Breast epithelium (tissue), 4 donors: Measurements from ENCODE around the gene NXF2. TPM values are rescaled to one million over a fixed set of nuclear protein-coding genes. Genes with fewer than 3 reads are reported as not detected.

ENCODE experiments used
- DNase-seq, 2 donors: peaks; one replicate each; pipeline ENCODE4 v3.0.0-alpha.2; 2019; ENCODE audit warnings: low spot score in 2 of 2
- H3K27ac ChIP-seq, 2 donors: fragments of 200-600 bp; sonication (generic) in 1 of 2; one replicate each; pipeline ENCODE4 v1.5.1; 2016 to 2019; ENCODE audit warnings: mild to moderate bottlenecking in 1 of 2
- H3K27me3 ChIP-seq, 2 donors: fragments of 200-600 bp; sonication (generic) in 1 of 2; one replicate each; pipeline versions ENCODE4 v1.5.1 to v1.6.0; 2017 to 2019; ENCODE audit warnings: control low read depth in 1 of 2, mild to moderate bottlenecking in 1 of 2
- H3K36me3 ChIP-seq: fragments of 200-600 bp; one replicate; pipeline ENCODE4 v1.5.1; 2019
- H3K4me1 ChIP-seq, 2 donors: fragments of 200-600 bp; sonication (generic); one replicate each; pipeline ENCODE4 v1.5.1; 2016 to 2019; ENCODE audit warnings: control low read depth in 1 of 2
- H3K4me3 ChIP-seq, 3 donors: fragments of 200-600 bp; sonication (generic); 1 replicate in 2 of 3; 2 replicates in 1 of 3; pipeline ENCODE4 v1.5.1; 2016 to 2019; ENCODE audit warnings: mild to moderate bottlenecking in 3 of 3, moderate library complexity in 2 of 3
- H3K9me3 ChIP-seq, 2 donors: fragments of 200-600 bp; sonication (generic) in 1 of 2; one replicate each; pipeline ENCODE4 v1.5.1; 2016 to 2019; ENCODE audit warnings: control low read depth in 1 of 2
- CTCF ChIP-seq, 3 donors: fragments of 450-650 bp; IDR thresholded peaks; one replicate each; pipeline ENCODE4 v1.5.1; 2016 to 2017; ENCODE audit warnings: antibody characterized with exemption in 3 of 3, mild to moderate bottlenecking in 3 of 3, moderate library complexity in 3 of 3
- POLR2A ChIP-seq: fragments of 450-650 bp; IDR thresholded peaks from one replicate; pipeline ENCODE4 v1.6.1; 2016; ENCODE audit warnings: antibody characterized with exemption, mild to moderate bottlenecking, moderate library complexity
- POLR2AphosphoS5 ChIP-seq, 3 donors: sonication (generic); formaldehyde crosslinking; IDR thresholded peaks; one replicate each; pipeline ENCODE4 v1.6.1; 2017; ENCODE audit warnings: antibody characterized with exemption in 3 of 3
- intact Hi-C: fragments of 100-400 bp; cut with DNase I; formaldehyde crosslinking; loops from one replicate; pipeline ENCODE4 v1.15.1; 2023; ENCODE audit warnings: low total_unique reads
- total RNA-seq, 3 donors: library from RNA; depleted of rRNA; stranded (reverse); fragments of >200 nt; gene quantifications; one replicate each; pipeline ENCODE4 v1.1.0, GENCODE V29; 2016

Gene NXF2
- total RNA-seq, 3 donors from 2014 or later, result not detected

GRCh38 chrX:102341867-102342266 lies 94.9 kb downstream of the NXF2 start:
- no peak for TF ChIP-seq CTCF (IDR thresholded peaks at IDR 0.05)
- TF ChIP-seq POLR2A, result no peak
- no peak for TF ChIP-seq POLR2AphosphoS5 (IDR thresholded peaks at IDR 0.05)
- no peak overlapping the region for H3K27ac ChIP-seq
- no peak for DNase-seq

GRCh38 chrX:102345916-102346315 lies 98.9 kb downstream of the NXF2 start:
- Histone ChIP-seq H3K4me1 (no peaks in the 10 kb centered on the region), H3K27ac (no peak overlapping the region), H3K4me3 (no peak overlapping the region), H3K36me3 (no peaks in the 10 kb centered on the region), H3K27me3 (peaks cover 0 to 21% of the 10 kb centered on the region in 2 donors), H3K9me3 (peaks cover 0 to 6% of the 10 kb centered on the region in 2 donors)
- TF ChIP-seq POLR2AphosphoS5 (IDR thresholded peaks at IDR 0.05) (no peak), CTCF (IDR thresholded peaks at IDR 0.05) (peak; percentile 11 to 57 (median 41))
- intact Hi-C loops, result no loop called here
- DNase-seq, result peak; percentile 21 to 51

More at GRCh38 chrX:102341867-102342266, 94.9 kb downstream of the NXF2 start:
- no peaks in the 10 kb centered on the region for H3K9me3 ChIP-seq
- no peaks in the 10 kb centered on the region for H3K4me1 ChIP-seq
- no peak overlapping the region for H3K4me3 ChIP-seq
- intact Hi-C loops, result no loop called here
- H3K36me3 ChIP-seq, result no peaks in the 10 kb centered on the region
- H3K27me3 ChIP-seq, result peaks cover 0 to 48% of the 10 kb centered on the region in 2 donors

Other genes starting within 250 kb of the NXF2 start
- gene TCEAL2, start 121.5 kb upstream of the NXF2 start, total RNA-seq, result 1 to 10 TPM in 1 of 3 donors, under 1 TPM in 1, not detected in 1; 0.66 to 6.4 TPM
- 1 to 10 TPM in 1 of 3 donors, not detected in 2; 2.6 TPM for gene TCEAL6, start 104.7 kb upstream of the NXF2 start, total RNA-seq
- 1 to 10 TPM; 1.6 to 5.3 (median 3.3) TPM for gene BEX5, start 91.2 kb upstream of the NXF2 start, total RNA-seq
- gene TCP11X1, start 31.9 kb upstream of the NXF2 start, total RNA-seq, result not detected
- gene NXF2B, start 192.8 kb downstream of the NXF2 start, total RNA-seq, result not detected
- not detected for gene TCP11X2, start 224.6 kb downstream of the NXF2 start, total RNA-seq